Endothelial cell of umbilical vein (primary cell): ENCODE data around the gene TMEM63B.

Source experiments
- CTCF ChIP-seq, 2 donors: IDR thresholded peaks; 1 replicate in 1 of 2; 2 replicates in 1 of 2; pipeline ENCODE4 v1.5.1; 2011; ENCODE audit warnings: low read length in 2 of 2, mild to moderate bottlenecking in 2 of 2, moderate library complexity in 2 of 2, control low read depth in 1 of 2, inconsistent platforms in 1 of 2, low read depth in 1 of 2; ENCODE audit not compliant: insufficient read depth in 1 of 2; ENCODE audit errors: extremely low read depth in 1 of 2
- EZH2 ChIP-seq: IDR thresholded peaks from 2 replicates; pipeline ENCODE4 v1.6.1; 2012; ENCODE audit warnings: borderline replicate concordance, low read depth, mild to moderate bottlenecking, moderate library complexity, low read length, inconsistent platforms; ENCODE audit not compliant: severe bottlenecking

GRCh38 chr6:44120692-44121443 is 6.5 kb upstream of the TMEM63B start:
- no peak for TF ChIP-seq CTCF (IDR thresholded peaks at IDR 0.05; ENCODE audit: extremely low read depth in 1 of 2, insufficient read depth in 1 of 2, low read depth in 1 of 2, low read length in 2 of 2)
- TF ChIP-seq EZH2, result no peak
